Thymus (tissue), 11 donors: ENCODE data around the gene RASSF7. TPM values are rescaled to one million over a fixed set of nuclear protein-coding genes. Genes with fewer than 3 reads are reported as not detected.

ENCODE experiments used
- DNase-seq, 9 donors: peaks; one replicate each; pipeline ENCODE4 v3.0.0-alpha.2; 2013; ENCODE audit warnings: low spot score in 9 of 9, low read depth in 6 of 9, missing footprints in 1 of 9
- H3K27ac ChIP-seq, 2 donors: one replicate each; pipeline ENCODE4 v1.5.1; 2013; ENCODE audit warnings: control low read depth in 1 of 2, low read depth in 1 of 2, low read length in 1 of 2, mild to moderate bottlenecking in 1 of 2, moderate library complexity in 1 of 2
- H3K27me3 ChIP-seq, 2 donors: one replicate each; pipeline ENCODE4 v1.5.1; 2013; ENCODE audit warnings: low read length in 1 of 2; ENCODE audit not compliant: control insufficient read depth in 2 of 2, insufficient read depth in 1 of 2
- H3K36me3 ChIP-seq, 2 donors: one replicate each; pipeline ENCODE4 v1.5.1; 2013; ENCODE audit warnings: low read length in 1 of 2, mild to moderate bottlenecking in 1 of 2, moderate library complexity in 1 of 2; ENCODE audit not compliant: control insufficient read depth in 2 of 2, insufficient read depth in 2 of 2
- H3K4me1 ChIP-seq, 2 donors: one replicate each; pipeline ENCODE4 v1.5.1; 2013; ENCODE audit warnings: low read length in 2 of 2; ENCODE audit not compliant: control insufficient read depth in 2 of 2, insufficient read depth in 2 of 2
- H3K4me3 ChIP-seq, 2 donors: one replicate each; pipeline ENCODE4 v1.5.1; 2013; ENCODE audit warnings: low read length in 2 of 2, control low read depth in 1 of 2, mild to moderate bottlenecking in 1 of 2
- H3K9me3 ChIP-seq, 2 donors: one replicate each; pipeline ENCODE4 v1.5.1; 2013; ENCODE audit warnings: low read length in 1 of 2, mild to moderate bottlenecking in 1 of 2; ENCODE audit not compliant: control insufficient read depth in 2 of 2, insufficient read depth in 1 of 2
- WGBS: extraction: QIAGEN DNeasy Blood & Tissue Kit; methylation state at CpG from one replicate; pipeline ENCODE4 v1.1.7; 2013; 5-methylcytosine and 5-hydroxymethylcytosine counted together
- polyA plus RNA-seq: library from polyadenylated mRNA; stranded (reverse); fragments of 200-250 nt; gene quantifications from one replicate; pipeline ENCODE4 v1.2.3, GENCODE V29; 2013
- total RNA-seq: library from RNA; stranded (reverse); fragments of 120-200 nt; gene quantifications from one replicate; pipeline ENCODE4 v1.2.4, GENCODE V29; 2013
- donor health status: healthy.

The RASSF7 gene
- total and polyA plus RNA-seq, 2 donors, result 22.5 to 51.2 TPM

- peak in 2 of 9 donors; percentile 74 to 84 for DNase-seq
- H3K4me3 ChIP-seq, result peak overlapping the region; percentile 55 to 59
- no peaks in the 10 kb centered on the region for H3K9me3 ChIP-seq
- peaks cover 0 to 3% of the 10 kb centered on the region in 2 donors for H3K36me3 ChIP-seq
- H3K27ac ChIP-seq, result peak overlapping the region in 1 of 2 donors; percentile 60
- 1% methylated on average over 74 of the region's 81 CpGs for WGBS
- peaks cover 0 to 8% of the 10 kb centered on the region in 2 donors for H3K27me3 ChIP-seq
- H3K4me1 ChIP-seq, result peaks cover 33 to 81% of the 10 kb centered on the region in 2 donors
These were observed 14.7 kb downstream of the RASSF7 start for GRCh38 chr11:575313-575995.

- Histone ChIP-seq H3K27ac (peak within 1 kb of the TSS; percentile 94 to 97), H3K4me3 (peak within 1 kb of the TSS; percentile 84 to 93), H3K36me3 (peaks cover under 1 to 5% of the 10 kb centered on the region in 2 donors), H3K9me3 (no peaks in the 10 kb centered on the region), H3K4me1 (peaks cover 30 to 79% of the 10 kb centered on the region in 2 donors), H3K27me3 (peaks cover 0 to 8% of the 10 kb centered on the region in 2 donors)
- peak; percentile 81 to 95 (median 91) for DNase-seq
- WGBS, result under 1% methylated on average over 98 of the region's 99 CpGs
These were observed 15.4 kb downstream of the RASSF7 start, which contains the start of gene PHRF1 for GRCh38 chr11:575996-576768. Gene PHRF1, plus strand, starts transcription at chr11:576470. Its CDS starts 5,043 bp downstream, at chr11:581513.

GRCh38 chr11:576811-577610 lies 16.2 kb downstream of the RASSF7 start:
- peak in 1 of 9 donors; percentile 20 for DNase-seq
- Histone ChIP-seq H3K36me3 (peaks cover 9 to 14% of the 10 kb centered on the region in 2 donors), H3K4me1 (peaks cover 28 to 71% of the 10 kb centered on the region in 2 donors), H3K27me3 (peaks cover 0 to 8% of the 10 kb centered on the region in 2 donors), H3K4me3 (peak overlapping the region; percentile 84 to 85), H3K9me3 (no peaks in the 10 kb centered on the region), H3K27ac (peak overlapping the region; percentile 17 to 42)
- WGBS, result 7% methylated on average over 43 of the region's 48 CpGs

GRCh38 chr11:577611-577894 lies 16.8 kb downstream of the RASSF7 start:
- WGBS, result 85% methylated on average over 6 of the region's 6 CpGs
- Histone ChIP-seq H3K36me3 (peaks cover 14 to 18% of the 10 kb centered on the region in 2 donors), H3K9me3 (no peaks in the 10 kb centered on the region), H3K27me3 (peaks cover 0 to 8% of the 10 kb centered on the region in 2 donors), H3K4me1 (peaks cover 28 to 67% of the 10 kb centered on the region in 2 donors), H3K4me3 (peak overlapping the region; percentile 84 to 85), H3K27ac (no peak overlapping the region)
- no peak for DNase-seq

- Histone ChIP-seq H3K27ac (peak overlapping the region in 1 of 2 donors; percentile 74), H3K27me3 (peaks cover 0 to 8% of the 10 kb centered on the region in 2 donors), H3K4me3 (peak overlapping the region in 1 of 2 donors; percentile 85), H3K9me3 (no peaks in the 10 kb centered on the region), H3K4me1 (peaks cover 28 to 58% of the 10 kb centered on the region in 2 donors), H3K36me3 (peaks cover 16 to 21% of the 10 kb centered on the region in 2 donors)
- 70% methylated on average over 21 of the region's 21 CpGs for WGBS
- DNase-seq, result peak in 1 of 9 donors; percentile 54
These were observed 17.7 kb downstream of the RASSF7 start for GRCh38 chr11:578276-579035.

GRCh38 chr11:579830-580601 lies 19.2 kb downstream of the RASSF7 start:
- 96% methylated on average over 20 of the region's 20 CpGs for WGBS
- peaks cover 26 to 31% of the 10 kb centered on the region in 2 donors for H3K36me3 ChIP-seq
- H3K9me3 ChIP-seq, result peaks cover 0 to 5% of the 10 kb centered on the region in 2 donors
- no peak overlapping the region for H3K4me3 ChIP-seq
- peaks cover 0 to 6% of the 10 kb centered on the region in 2 donors for H3K27me3 ChIP-seq
- DNase-seq, result no peak
- H3K27ac ChIP-seq, result no peak overlapping the region
- H3K4me1 ChIP-seq, result peaks cover 23 to 43% of the 10 kb centered on the region in 2 donors

GRCh38 chr11:581342-581741 lies 20.6 kb downstream of the RASSF7 start:
- H3K9me3 ChIP-seq, result peaks cover 0 to 5% of the 10 kb centered on the region in 2 donors
- peaks cover 29 to 34% of the 10 kb centered on the region in 2 donors for H3K36me3 ChIP-seq
- H3K4me3 ChIP-seq, result no peak overlapping the region
- no peaks in the 10 kb centered on the region for H3K27me3 ChIP-seq
- DNase-seq, result no peak
- H3K27ac ChIP-seq, result no peak overlapping the region
- WGBS, result 95% methylated on average over 14 of the region's 14 CpGs
- peaks cover 23 to 37% of the 10 kb centered on the region in 2 donors for H3K4me1 ChIP-seq

- WGBS, result 96% methylated on average over 17 of the region's 17 CpGs
- Histone ChIP-seq H3K36me3 (peaks cover 34 to 38% of the 10 kb centered on the region in 2 donors), H3K27ac (no peak overlapping the region), H3K9me3 (peaks cover 0 to 5% of the 10 kb centered on the region in 2 donors), H3K4me3 (no peak overlapping the region), H3K27me3 (no peaks in the 10 kb centered on the region), H3K4me1 (peaks cover 23 to 37% of the 10 kb centered on the region in 2 donors)
- no peak for DNase-seq
These were observed 21.0 kb downstream of the RASSF7 start for GRCh38 chr11:581752-582151.
